ENCODE data around the gene TCERG1L.
"Not testable (repeated sequence)": the region's sequence is repeated elsewhere in the genome, so short reads cannot be mapped to it uniquely, and the experiment has no call there.

TCERG1L gene

DNA sequence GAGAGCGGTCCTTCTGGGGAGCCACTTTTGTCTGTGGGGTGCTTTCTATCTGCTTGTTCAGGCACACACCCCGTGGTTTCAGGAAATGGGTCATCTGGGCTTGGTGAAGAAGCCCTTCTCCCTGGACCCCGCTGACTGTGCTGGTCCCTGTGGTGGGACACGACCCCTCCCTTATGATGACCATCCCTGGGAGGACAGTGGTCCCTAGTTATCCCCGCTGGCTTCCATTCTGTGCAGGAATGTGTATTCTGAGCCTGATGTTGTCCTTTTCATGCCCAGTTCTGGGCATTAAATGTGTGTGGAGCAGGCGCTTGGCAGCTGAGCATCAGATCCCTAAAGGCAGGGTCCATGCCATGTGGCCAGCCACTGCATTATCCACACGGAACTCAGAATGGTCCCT lies 71.6 kb downstream of the TCERG1L start:
- Mint-ChIP-seq H3K4me3 (no peak overlapping the region), H3K27me3 (ENCODE audit: low read depth) (no peaks in the 10 kb centered on the region), H3K4me1 (ENCODE audit: low read depth) (no peaks in the 10 kb centered on the region), H3K9me3 (no peaks in the 10 kb centered on the region), H3K27ac (no peak overlapping the region), H3K36me3 (ENCODE audit: low read depth) (no peaks in the 10 kb centered on the region)

DNA sequence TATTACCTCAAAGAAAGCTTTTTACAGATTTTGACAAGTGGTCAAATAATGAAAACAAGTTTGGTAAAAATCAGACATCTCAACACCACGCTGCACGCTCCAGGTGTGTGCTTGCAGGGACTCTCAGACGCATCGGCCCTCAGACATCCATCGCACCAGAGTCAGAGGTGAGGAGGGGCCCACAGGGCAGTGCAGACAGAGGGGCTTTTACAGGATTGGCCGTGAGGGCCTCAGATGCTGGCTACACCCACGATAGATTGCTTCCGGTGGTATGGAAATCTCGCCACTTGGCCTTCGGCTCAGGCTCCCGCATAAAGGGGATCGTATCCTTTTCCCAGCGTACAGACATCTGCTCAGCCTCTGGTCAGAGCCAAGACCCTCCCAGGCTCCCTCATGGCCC lies 72.1 kb downstream of the TCERG1L start:
- no peaks in the 10 kb centered on the region for H3K9me3 Mint-ChIP-seq
- no peak overlapping the region for H3K4me3 Mint-ChIP-seq
- H3K27ac Mint-ChIP-seq = no peak overlapping the region
- no peaks in the 10 kb centered on the region for H3K27me3 Mint-ChIP-seq (ENCODE audit: low read depth)
- no peaks in the 10 kb centered on the region for H3K4me1 Mint-ChIP-seq (ENCODE audit: low read depth)
- H3K36me3 Mint-ChIP-seq (ENCODE audit: low read depth) = no peaks in the 10 kb centered on the region

DNA sequence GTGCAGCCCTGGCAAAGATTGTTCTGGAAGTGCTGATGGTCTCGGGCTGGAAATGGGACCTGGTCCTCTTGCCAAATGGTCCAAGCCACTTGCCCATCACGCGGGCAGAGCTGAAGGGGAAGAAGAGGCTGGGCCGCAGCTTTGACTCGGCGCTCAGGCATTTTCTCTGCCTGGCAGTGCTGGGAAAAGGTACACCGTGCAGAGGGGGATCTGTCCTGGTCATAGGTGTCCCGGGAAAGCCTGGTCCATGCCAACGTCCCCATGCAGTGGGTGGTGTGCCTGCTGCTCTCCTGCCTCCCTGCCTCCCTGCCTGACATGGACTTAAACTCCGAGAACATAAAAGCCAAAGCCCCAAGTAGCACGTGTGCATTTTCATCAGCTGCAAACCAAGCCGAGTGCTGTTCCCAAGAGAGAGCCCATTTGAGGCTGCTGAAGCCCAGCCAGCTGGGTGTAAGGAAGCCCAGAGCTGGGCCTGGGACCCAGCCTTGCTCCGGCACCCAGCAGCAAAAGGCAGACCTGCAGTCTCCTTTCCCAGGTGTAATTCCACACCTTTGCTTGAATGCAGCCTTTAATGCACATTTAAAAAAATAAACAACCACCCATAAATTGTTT lies 72.7 kb downstream of the TCERG1L start:
- Mint-ChIP-seq H3K36me3 (ENCODE audit: low read depth) (no peaks in the 10 kb centered on the region), H3K9me3 (no peaks in the 10 kb centered on the region), H3K27me3 (ENCODE audit: low read depth) (no peaks in the 10 kb centered on the region), H3K27ac (no peak overlapping the region), H3K4me3 (no peak overlapping the region), H3K4me1 (ENCODE audit: low read depth) (no peaks in the 10 kb centered on the region)

DNA sequence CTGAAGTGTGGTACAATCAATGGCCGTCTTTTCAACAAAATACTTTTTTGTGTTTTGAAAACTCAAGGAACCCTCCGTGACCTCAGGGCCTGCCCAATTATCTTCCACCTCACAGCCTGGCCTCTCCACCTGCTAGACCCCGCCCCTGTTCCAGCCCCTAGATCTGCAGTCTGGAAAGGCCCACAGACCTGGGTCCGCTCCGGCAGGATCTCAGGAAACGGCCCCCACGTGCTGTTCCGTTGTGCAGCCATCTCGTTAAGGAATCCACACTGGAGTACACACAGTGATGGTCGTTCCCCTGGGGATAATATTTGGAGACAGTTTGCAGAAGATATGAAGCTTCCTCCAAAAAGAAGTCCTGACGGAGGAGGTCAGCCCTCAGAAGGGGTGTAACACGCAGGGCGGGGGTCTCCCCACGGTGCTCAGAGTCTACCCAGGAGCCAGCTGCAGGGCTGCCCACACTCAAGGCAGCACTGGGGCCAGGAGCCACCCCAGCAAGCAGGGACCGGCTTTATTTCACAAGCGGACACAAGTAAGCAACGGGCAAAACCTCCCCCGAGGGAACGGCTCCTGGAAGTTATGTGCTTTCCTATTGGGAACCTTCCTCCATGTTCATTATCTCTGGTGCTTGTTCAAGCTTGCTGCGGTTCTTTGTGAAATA lies 73.4 kb downstream of the TCERG1L start:
- Mint-ChIP-seq H3K36me3 (ENCODE audit: low read depth) (no peaks in the 10 kb centered on the region), H3K27ac (no peak overlapping the region), H3K4me1 (ENCODE audit: low read depth) (no peaks in the 10 kb centered on the region), H3K4me3 (no peak overlapping the region), H3K9me3 (no peaks in the 10 kb centered on the region), H3K27me3 (ENCODE audit: low read depth) (no peaks in the 10 kb centered on the region)

- not testable (repeated sequence) for H3K36me3 Mint-ChIP-seq (ENCODE audit: low read depth); H3K4me1 Mint-ChIP-seq (ENCODE audit: low read depth); H3K4me3 Mint-ChIP-seq; H3K9me3 Mint-ChIP-seq; H3K27ac Mint-ChIP-seq; H3K27me3 Mint-ChIP-seq (ENCODE audit: low read depth)
Observed at GRCh38 chr10:131234606-131235005, 76.9 kb downstream of the TCERG1L start.

DNA sequence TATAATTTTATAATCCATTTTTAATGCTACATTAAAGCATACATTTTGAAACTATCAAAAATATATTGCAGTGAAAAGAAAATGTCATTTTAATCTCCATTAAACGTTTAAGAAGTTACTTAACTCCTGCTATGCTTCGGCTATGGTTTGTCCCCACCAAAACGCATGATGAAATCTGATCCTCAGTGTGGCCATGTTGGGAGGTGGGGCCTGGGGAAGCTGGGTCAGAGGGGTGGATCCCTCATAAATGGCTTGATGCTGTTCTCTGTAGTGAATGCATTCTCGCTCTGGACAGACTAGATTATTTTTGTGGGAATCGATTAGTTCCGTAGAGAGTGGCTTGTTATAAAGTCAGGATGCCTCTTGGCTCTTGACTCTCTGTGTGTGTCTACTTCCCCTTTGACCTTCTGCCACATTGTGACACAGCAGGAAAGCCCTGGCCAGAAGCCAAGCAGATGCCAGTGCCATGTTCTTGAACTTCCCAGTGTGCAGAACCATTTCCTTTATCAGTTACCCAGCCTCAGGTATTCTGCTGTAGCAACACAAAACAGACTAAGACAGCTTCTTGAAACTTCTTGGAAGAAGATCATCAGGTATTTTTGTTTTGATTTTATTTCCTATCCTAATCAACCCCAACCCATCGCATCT lies 77.8 kb downstream of the TCERG1L start:
- H3K9me3 Mint-ChIP-seq = no peaks in the 10 kb centered on the region
- H3K4me3 Mint-ChIP-seq = no peak overlapping the region
- H3K4me1 Mint-ChIP-seq (ENCODE audit: low read depth) = no peaks in the 10 kb centered on the region
- H3K27ac Mint-ChIP-seq = no peak overlapping the region
- no peaks in the 10 kb centered on the region for H3K36me3 Mint-ChIP-seq (ENCODE audit: low read depth)
- no peaks in the 10 kb centered on the region for H3K27me3 Mint-ChIP-seq (ENCODE audit: low read depth)

- H3K27ac Mint-ChIP-seq = no peak overlapping the region
- no peaks in the 10 kb centered on the region for H3K36me3 Mint-ChIP-seq (ENCODE audit: low read depth)
- no peaks in the 10 kb centered on the region for H3K9me3 Mint-ChIP-seq
- H3K4me1 Mint-ChIP-seq (ENCODE audit: low read depth) = no peaks in the 10 kb centered on the region
- H3K4me3 Mint-ChIP-seq = no peak overlapping the region
- no peaks in the 10 kb centered on the region for H3K27me3 Mint-ChIP-seq (ENCODE audit: low read depth)
Observed at GRCh38 chr10:131231965-131232541, 79.5 kb downstream of the TCERG1L start.

DNA sequence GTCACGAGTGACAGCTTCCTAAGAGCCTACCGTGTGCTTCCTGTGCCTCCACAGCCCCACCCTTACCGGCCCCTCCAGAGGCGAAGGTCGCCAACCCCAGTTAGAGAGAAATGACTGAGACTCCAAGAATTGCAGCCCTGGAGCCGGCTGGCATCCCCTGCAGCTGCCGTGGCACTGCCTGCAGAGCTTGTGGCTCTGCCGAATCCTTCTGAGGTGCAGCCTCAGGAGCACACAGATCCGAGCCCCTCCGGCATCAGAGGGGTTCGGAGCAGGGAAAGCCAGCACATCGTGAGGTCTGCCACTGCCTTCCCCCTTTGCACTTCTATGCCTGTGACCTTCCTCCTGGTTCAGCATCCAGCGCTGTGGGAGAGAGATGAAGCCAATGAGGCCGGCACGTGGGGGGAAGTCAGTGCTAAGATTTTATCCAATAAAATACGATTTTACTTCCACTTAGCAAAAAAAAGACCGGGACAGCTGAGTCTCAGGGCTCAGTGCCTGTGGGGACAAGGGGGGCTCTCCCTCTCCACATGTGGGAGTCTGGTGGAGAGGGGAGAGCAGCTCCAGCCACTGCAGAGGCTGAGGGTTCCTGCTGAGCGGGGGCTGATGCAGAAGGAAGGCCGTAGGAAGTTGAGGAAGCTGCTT lies 80.1 kb downstream of the TCERG1L start:
- Mint-ChIP-seq H3K36me3 (ENCODE audit: low read depth) (no peaks in the 10 kb centered on the region), H3K4me1 (ENCODE audit: low read depth) (no peaks in the 10 kb centered on the region), H3K27ac (no peak overlapping the region), H3K4me3 (no peak overlapping the region), H3K27me3 (ENCODE audit: low read depth) (no peaks in the 10 kb centered on the region), H3K9me3 (no peaks in the 10 kb centered on the region)

DNA sequence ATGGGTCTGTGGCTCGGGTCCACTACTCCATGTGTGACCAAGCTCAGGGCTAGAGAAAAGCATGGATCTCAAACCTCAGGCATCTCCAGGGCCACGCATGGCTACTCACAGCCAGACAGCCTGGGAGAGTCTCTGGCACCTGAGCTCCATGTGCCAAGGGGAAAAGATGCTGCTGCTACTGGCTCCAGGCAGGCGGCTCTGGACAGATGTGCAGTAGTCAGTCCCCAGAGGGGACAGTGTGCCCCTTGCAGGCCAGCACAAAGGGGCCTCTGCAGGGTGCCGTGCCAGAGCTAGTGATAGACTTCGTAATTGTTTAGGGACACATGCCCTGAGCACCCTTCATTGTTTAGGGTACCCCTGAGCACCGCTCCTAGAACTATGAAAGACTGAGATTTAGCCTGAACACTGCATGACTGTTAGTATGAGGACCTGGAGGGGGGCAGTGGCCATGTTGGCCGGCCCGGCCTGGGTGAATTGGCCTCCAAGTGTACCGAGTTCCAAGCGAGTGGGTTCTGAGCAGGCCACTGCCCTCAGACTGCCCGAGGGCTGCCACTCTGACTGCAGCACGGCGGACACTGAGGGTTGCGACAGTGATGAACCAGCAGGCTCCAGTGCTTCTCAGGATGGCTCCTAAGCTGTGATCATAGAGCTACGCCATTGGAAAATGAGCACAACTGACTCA lies 80.7 kb downstream of the TCERG1L start:
- Mint-ChIP-seq H3K4me3 (no peak overlapping the region), H3K4me1 (ENCODE audit: low read depth) (no peaks in the 10 kb centered on the region), H3K27ac (no peak overlapping the region)

GRCh38 chr10:131230166-131230565 lies 81.4 kb downstream of the TCERG1L start:
- no peaks in the 10 kb centered on the region for H3K27me3 Mint-ChIP-seq (ENCODE audit: low read depth)
- no peaks in the 10 kb centered on the region for H3K9me3 Mint-ChIP-seq
- H3K4me1 Mint-ChIP-seq (ENCODE audit: low read depth) = no peaks in the 10 kb centered on the region
- H3K36me3 Mint-ChIP-seq (ENCODE audit: low read depth) = no peaks in the 10 kb centered on the region
- H3K4me3 Mint-ChIP-seq = no peak overlapping the region
- no peak overlapping the region for H3K27ac Mint-ChIP-seq

More for the DNA sequence above, 80.7 kb downstream of the TCERG1L start:
- H3K27me3 Mint-ChIP-seq (ENCODE audit: low read depth) = no peaks in the 10 kb centered on the region
- H3K9me3 Mint-ChIP-seq = no peaks in the 10 kb centered on the region
- no peaks in the 10 kb centered on the region for H3K36me3 Mint-ChIP-seq (ENCODE audit: low read depth)

DNA sequence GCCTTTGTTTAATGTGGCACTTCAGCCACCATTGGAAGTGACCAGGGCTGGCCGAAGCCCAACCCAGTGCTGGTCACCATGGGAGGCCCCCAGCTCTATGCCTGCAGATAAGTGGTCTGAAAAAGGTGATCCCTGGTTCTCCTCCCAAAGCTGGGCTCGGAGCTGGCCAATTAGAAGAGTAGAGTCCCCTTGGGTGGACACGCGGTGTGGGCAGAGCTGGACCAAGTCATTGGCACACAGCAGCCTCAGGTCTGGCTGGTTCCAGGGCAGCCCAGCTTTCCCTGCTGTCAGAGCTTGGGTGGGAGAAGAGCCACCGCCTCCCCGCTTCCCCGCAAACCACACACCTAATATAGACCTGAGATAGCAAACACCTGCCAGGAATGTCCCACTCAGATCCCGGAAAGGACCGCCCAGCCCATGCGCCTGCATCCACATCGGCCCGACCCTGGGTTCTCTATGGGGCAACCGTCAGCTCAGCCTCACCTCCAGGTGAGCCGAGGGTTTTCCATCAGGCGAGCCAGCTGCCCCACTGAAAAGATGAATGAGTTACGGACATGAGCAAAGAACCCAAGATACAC lies 84.3 kb downstream of the TCERG1L start:
- H3K9me3 Mint-ChIP-seq = no peaks in the 10 kb centered on the region
- no peaks in the 10 kb centered on the region for H3K4me1 Mint-ChIP-seq (ENCODE audit: low read depth)
- H3K36me3 Mint-ChIP-seq (ENCODE audit: low read depth) = no peaks in the 10 kb centered on the region
- no peak overlapping the region for H3K27ac Mint-ChIP-seq
- H3K27me3 Mint-ChIP-seq (ENCODE audit: low read depth) = no peaks in the 10 kb centered on the region
- no peak overlapping the region for H3K4me3 Mint-ChIP-seq

- Mint-ChIP-seq H3K4me1 (ENCODE audit: low read depth) (no peaks in the 10 kb centered on the region), H3K4me3 (no peak overlapping the region), H3K27ac (no peak overlapping the region), H3K27me3 (ENCODE audit: low read depth) (no peaks in the 10 kb centered on the region), H3K36me3 (ENCODE audit: low read depth) (no peaks in the 10 kb centered on the region), H3K9me3 (no peaks in the 10 kb centered on the region)
Observed at GRCh38 chr10:131226446-131227162, 84.9 kb downstream of the TCERG1L start.

DNA sequence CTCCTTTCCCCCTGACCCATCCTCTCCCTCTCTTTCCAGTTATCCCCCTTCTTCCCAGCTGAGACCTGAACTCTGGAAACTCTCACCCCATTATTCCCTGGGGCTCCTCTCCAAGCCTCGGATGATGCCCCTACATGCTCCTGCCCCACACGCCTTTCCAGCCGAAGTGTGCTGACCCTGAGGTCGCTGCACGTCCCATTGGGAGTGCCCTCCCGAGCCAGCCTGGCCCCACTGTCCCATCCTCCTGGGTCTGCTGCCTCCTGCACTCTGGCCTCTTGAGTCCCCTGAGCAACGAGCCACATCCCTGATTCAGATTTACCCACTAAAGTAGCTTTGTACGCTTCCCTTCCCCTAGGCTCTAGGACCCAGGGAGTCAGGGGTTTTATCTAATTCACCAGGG lies 87.4 kb downstream of the TCERG1L start:
- no peaks in the 10 kb centered on the region for H3K4me1 Mint-ChIP-seq (ENCODE audit: low read depth)

More for the DNA sequence above, 87.4 kb downstream of the TCERG1L start:
- Mint-ChIP-seq H3K36me3 (ENCODE audit: low read depth) (no peaks in the 10 kb centered on the region), H3K9me3 (no peaks in the 10 kb centered on the region), H3K4me3 (no peak overlapping the region), H3K27ac (no peak overlapping the region), H3K27me3 (ENCODE audit: low read depth) (no peaks in the 10 kb centered on the region)
